CD4-positive, alpha-beta T cell treated with Interleukin-4 for 4 hours (primary cell): ENCODE data around the gene BICD1.
"Not testable (repeated sequence)": the region's sequence is repeated elsewhere in the genome, so short reads cannot be mapped to it uniquely, and the experiment has no call there.

ENCODE experiments used
- DNase-seq: peaks from one replicate; pipeline ENCODE4 v3.0.0-alpha.2; 2020

Gene BICD1

GRCh38 chr12:32146074-32146873 lies 39.6 kb downstream of the BICD1 start:
- DNase-seq: no peak

- DNase-seq: no peak
Measured at GRCh38 chr12:32148372-32148771, 41.7 kb downstream of the BICD1 start.

DNA sequence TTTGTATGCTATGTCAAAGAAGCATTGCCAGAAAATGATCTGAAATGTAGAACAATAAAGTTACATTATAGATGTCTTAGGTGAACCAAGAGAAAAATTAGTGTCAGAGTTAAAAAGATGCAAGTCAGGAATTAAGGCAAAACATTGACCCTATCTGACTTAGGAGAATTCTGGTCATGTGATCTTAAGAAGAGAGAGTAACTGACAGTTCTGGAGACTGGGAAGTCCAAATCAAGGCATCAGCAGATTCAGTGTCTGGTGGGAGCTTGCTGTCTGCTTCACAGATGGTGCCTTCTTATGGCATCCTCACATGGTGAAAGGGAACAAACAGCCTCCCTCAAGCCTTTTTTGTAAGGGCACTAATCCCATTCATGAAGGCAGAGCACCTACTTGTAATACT lies 42.8 kb downstream of the BICD1 start:
- DNase-seq: no peak

- DNase-seq: no peak
Measured at GRCh38 chr12:32151086-32151485, 44.4 kb downstream of the BICD1 start.

- DNase-seq: no peak
Measured at GRCh38 chr12:32151552-32151951, 44.9 kb downstream of the BICD1 start.

- DNase-seq: no peak
Measured at GRCh38 chr12:32155041-32155440, 48.4 kb downstream of the BICD1 start.

GRCh38 chr12:32155961-32156529 lies 49.4 kb downstream of the BICD1 start:
- no peak for DNase-seq

- DNase-seq: no peak
Measured at GRCh38 chr12:32158525-32158924, 51.9 kb downstream of the BICD1 start.

DNA sequence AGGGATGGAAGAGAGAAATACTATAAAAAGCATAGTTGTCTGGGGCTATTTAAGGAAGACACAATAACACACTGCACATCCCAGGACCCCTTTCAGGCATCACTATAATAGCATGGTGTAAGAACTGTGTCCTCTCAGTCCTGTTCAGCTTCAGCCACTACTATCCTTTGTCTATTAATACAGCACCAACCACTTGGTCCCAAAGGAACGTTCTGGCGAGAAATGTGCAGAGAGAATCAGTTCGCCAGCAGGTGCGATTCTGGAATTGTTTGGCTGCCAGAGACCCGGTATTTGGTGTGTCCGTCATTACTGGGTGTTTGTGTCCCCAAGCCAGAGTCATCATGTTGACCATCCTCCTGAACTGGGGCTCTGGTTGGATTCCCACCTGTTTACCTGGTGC lies 52.7 kb downstream of the BICD1 start:
- DNase-seq: no peak

GRCh38 chr12:32159925-32160324 lies 53.3 kb downstream of the BICD1 start:
- no peak for DNase-seq

DNA sequence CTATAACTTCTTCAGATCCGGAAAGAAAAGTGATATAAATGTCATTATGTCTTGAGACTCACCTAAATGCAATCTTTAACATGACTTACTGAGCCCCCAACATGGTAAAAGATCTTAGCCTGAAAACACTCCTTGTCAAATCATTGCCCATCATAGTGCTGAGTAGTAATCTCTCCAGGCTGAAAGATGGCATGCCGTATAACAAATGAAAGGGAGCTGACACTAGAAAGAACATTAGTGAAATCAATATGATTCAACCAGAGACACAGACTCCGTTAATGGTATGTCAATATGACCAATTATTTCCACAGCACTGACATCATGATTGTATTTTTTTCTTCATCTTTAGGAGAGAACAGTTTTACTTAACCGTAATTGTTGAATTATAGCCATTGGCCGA lies 54.4 kb downstream of the BICD1 start:
- DNase-seq: no peak

- no peak for DNase-seq
Measured at GRCh38 chr12:32163596-32163995, 56.9 kb downstream of the BICD1 start.

DNA sequence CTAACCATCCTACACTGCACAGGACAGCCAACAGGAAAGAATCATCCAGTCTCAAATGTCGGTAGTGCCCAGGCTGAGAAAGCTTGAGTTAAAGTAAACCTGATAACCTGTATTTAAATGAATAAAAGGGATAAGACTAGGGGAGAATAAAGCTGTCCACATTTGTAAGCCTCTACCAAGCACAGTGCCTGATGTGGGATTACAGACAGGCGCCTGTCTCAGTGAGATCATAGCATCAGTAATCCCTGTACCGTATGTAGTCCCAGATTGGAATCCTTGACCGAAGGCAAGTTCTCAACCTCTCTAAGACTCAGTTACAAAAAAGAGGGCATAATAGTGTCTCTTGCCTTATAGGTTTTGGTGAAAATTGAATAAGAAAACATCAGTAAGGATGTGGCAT lies 59.9 kb downstream of the BICD1 start:
- no peak for DNase-seq

- DNase-seq: no peak
Measured at GRCh38 chr12:32170437-32170998, 63.9 kb downstream of the BICD1 start.

- DNase-seq: no peak
Measured at GRCh38 chr12:32171211-32171610, 64.6 kb downstream of the BICD1 start.

DNA sequence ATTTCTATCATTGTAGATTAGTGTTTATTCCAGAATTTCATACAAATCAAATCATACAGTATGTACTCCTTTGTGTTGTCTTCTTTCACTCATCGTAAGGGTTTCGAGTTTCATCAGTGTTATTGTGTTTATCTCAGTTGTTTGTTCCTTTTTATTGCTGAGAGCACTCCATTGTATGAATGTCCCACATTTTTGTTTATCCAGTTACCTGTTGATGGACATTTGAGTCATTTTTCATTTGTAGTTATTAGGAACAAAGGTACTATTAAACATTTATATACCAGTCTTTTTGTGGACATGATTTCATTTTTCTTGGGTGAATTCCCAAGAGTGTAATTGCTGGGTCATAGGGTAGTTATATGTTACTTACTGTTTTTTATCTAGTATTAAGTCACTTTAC lies 70.0 kb downstream of the BICD1 start:
- no peak for DNase-seq

GRCh38 chr12:32178341-32179010 lies 71.8 kb downstream of the BICD1 start:
- no peak for DNase-seq

DNA sequence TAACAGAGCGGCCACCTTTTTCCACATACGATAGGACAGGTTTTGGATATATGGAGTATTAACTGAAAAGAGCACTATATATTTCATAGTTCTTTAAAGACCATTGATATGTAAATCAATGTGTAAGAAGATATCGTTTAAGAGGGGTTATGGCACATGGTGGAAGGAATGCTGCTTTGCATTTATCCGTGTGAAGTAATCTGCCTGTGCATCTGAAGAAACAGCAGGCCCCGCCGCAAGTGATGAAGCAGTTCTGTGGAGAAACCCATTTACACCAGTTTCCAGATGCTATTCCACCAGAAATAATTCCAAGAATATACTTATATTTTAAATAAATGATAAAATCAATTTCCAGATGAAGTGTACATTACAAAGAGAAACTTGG lies 72.4 kb downstream of the BICD1 start:
- no peak for DNase-seq

GRCh38 chr12:32181498-32182175 lies 75.0 kb downstream of the BICD1 start:
- DNase-seq: no peak

- no peak for DNase-seq
Measured at GRCh38 chr12:32183650-32184049, 77.0 kb downstream of the BICD1 start.

DNA sequence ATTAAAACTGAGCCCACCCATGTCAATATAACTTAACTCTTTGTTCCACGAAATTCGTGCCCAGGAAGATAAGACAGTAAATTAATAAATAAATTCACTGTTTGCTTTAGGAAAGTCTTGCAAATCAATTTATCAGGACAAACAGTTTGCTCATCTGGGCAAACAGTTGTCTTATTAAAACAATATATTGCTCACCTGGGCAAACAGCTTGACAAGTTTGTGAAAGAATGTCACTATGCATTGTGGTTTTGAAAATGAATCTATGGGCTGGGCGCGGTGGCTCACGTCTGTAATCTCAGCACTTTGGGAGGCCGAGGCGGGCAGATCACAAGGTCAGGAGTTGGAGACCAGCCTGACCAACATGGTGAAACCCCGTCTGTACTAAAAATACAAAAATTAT lies 80.5 kb downstream of the BICD1 start:
- DNase-seq: not testable (repeated sequence)

GRCh38 chr12:32191445-32191844 lies 84.8 kb downstream of the BICD1 start:
- DNase-seq: no peak
